GM12878 (cell line): Measurements from ENCODE around the gene SLC12A3. TPM values are rescaled to one million over a fixed set of nuclear protein-coding genes. Genes with fewer than 3 reads are reported as not detected.

Source experiments
- ATAC-seq: fragments of 200-7000 bp; cut with Tn5 transposase; 3 replicates; pipeline ENCODE4 v1.9.1; 2020; ENCODE audit warnings: mild to moderate bottlenecking, moderate library complexity
- BruUV-seq: library from RNA; stranded (reverse); fragments of 400-500 nt; replicated peaks from 2 replicates; lab custom pipeline; 2021; lab: Mats Ljungman, UMichigan
- CTCF ChIA-PET: fragments of 300-600 bp; sonication (Branson Sonifier 250); formaldehyde crosslinking; extraction: SDS; loops from one replicate; lab custom pipeline; 2021; ENCODE audit warnings: inconsistent platforms; lab: Yijun Ruan, JAX
- POLR2A ChIA-PET: fragments of 350-600 bp; formaldehyde crosslinking; extraction: SDS; loops from one replicate; lab custom pipeline; 2021; ENCODE audit warnings: inconsistent platforms; lab: Charles Lee
- RAD21 ChIA-PET: fragments of 300-600 bp; sonication (Branson Sonifier 250); formaldehyde crosslinking; loops from one replicate; lab custom pipeline; 2023; ENCODE audit warnings: antibody characterized with exemption; ENCODE audit not compliant: unreplicated experiment; lab: Charles Lee
- SMC1A ChIA-PET: fragments of 300-600 bp; sonication (Branson Sonifier 250); formaldehyde crosslinking; loops from one replicate; lab custom pipeline; 2023; ENCODE audit not compliant: unreplicated experiment, uncharacterized antibody; lab: Charles Lee
- DNase-seq: peaks from one replicate; pipeline ENCODE4 v3.0.0-alpha.2; 2011; ENCODE audit warnings: low read depth, low spot score
- FAIRE-seq: peaks from 3 replicates; lab custom pipeline; 2011; peaks lifted over from hg19 to GRCh38; lab: Jason Lieb, UNC
- H2AFZ ChIP-seq: 2 replicates; pipeline ENCODE4 v1.6.0; 2011; ENCODE audit warnings: low read depth, low read length, control low read depth; ENCODE audit not compliant: control insufficient read depth
- H3K27ac ChIP-seq: 2 replicates; pipeline ENCODE4 v1.5.1; 2011; ENCODE audit warnings: control low read depth; ENCODE audit not compliant: control insufficient read depth, insufficient read depth
- H3K27me3 ChIP-seq, 2 experiments: replicated peaks in 1 of 2; 2 replicates each; pipeline versions ENCODE4 v1.6.0 to v1.6.1; 2011; ENCODE audit warnings: low read length in 1 of 2; ENCODE audit not compliant: control insufficient read depth in 2 of 2, insufficient read depth in 2 of 2
- H3K36me3 ChIP-seq, 2 experiments: 2 replicates each; pipeline ENCODE4 v1.5.1; 2011; ENCODE audit warnings: low read length in 1 of 2; ENCODE audit not compliant: control insufficient read depth in 2 of 2, insufficient read depth in 2 of 2
- H3K4me1 ChIP-seq: 2 replicates; pipeline ENCODE4 v1.6.1; 2011; ENCODE audit warnings: mild to moderate bottlenecking, low read length, moderate library complexity, mixed read lengths; ENCODE audit not compliant: control insufficient read depth, insufficient read depth
- H3K4me2 ChIP-seq: 2 replicates; pipeline ENCODE4 v1.6.0; 2011; ENCODE audit warnings: control low read depth; ENCODE audit not compliant: control insufficient read depth, insufficient read depth
- H3K4me3 ChIP-seq: fragments of 200-600 bp; sonication (generic); 2 replicates; pipeline ENCODE4 v1.5.1; 2016
- H3K79me2 ChIP-seq: 2 replicates; pipeline ENCODE4 v1.6.0; 2011; ENCODE audit warnings: low read length; ENCODE audit not compliant: control insufficient read depth, insufficient read depth
- H3K9ac ChIP-seq: 2 replicates; pipeline ENCODE4 v1.8.0; 2011; ENCODE audit warnings: low read length, control low read depth, mixed read lengths; ENCODE audit not compliant: control insufficient read depth, insufficient read depth
- H3K9me3 ChIP-seq: replicated peaks from 3 replicates; pipeline ENCODE4 v1.5.1; 2011; ENCODE audit warnings: mild to moderate bottlenecking, low read length; ENCODE audit not compliant: control insufficient read depth, insufficient read depth
- H4K20me1 ChIP-seq: 2 replicates; pipeline ENCODE4 v1.6.0; 2011; ENCODE audit not compliant: control insufficient read depth, insufficient read depth
- BACH1 ChIP-seq: fragments of 450-650 bp; IDR thresholded peaks from 2 replicates; pipeline ENCODE4 v1.6.1; 2017; ENCODE audit warnings: mild to moderate bottlenecking, borderline replicate concordance
- CEBPB ChIP-seq, 2 experiments: fragments of 150-350 bp in 1 of 2; IDR thresholded peaks; 2 replicates each; pipeline ENCODE4 v1.6.1; 2012 to 2014; ENCODE audit warnings: low read depth in 2 of 2, low read length in 2 of 2, borderline replicate concordance in 1 of 2, inconsistent platforms in 1 of 2
- RAD51 ChIP-seq: fragments of 450-650 bp; IDR thresholded peaks from 2 replicates; pipeline ENCODE4 v1.6.1; 2016; ENCODE audit warnings: moderate library complexity, mild to moderate bottlenecking, inconsistent platforms
- REST ChIP-seq: IDR thresholded peaks from 2 replicates; pipeline ENCODE4 v1.6.1; 2012; ENCODE audit warnings: mild to moderate bottlenecking, low read depth, low read length
- ZBED1 ChIP-seq: IDR thresholded peaks from 2 replicates; pipeline ENCODE4 v1.6.1; 2016; ENCODE audit warnings: borderline replicate concordance
- in situ Hi-C: fragments of 300-500 bp; cut with MboI; formaldehyde crosslinking; loops from 9 replicates; pipeline ENCODE4 v1.14.3; 2018; ENCODE audit warnings: mixed read lengths
- intact Hi-C: fragments of 100-400 bp; cut with micrococcal nuclease; formaldehyde crosslinking; loops from one replicate; pipeline ENCODE4 v1.14.2; 2022; ENCODE audit not compliant: unreplicated experiment
- polyA plus RNA-seq, 11 experiments: library from polyadenylated mRNA; depleted of rRNA in 4 of 11; unstranded in 6 of 11; stranded (reverse) in 5 of 11; fragments of >200 nt; fragmentation: Nextera tagmentation in 4 of 11; fragmentation: Illumina TruSeq in 1 of 11; extraction: Ambion mirVana in 4 of 11; extraction: Trizol in 1 of 11; gene quantifications; 1 replicate in 1 of 11; 2 replicates in 10 of 11; pipeline versions ENCODE4 v1.2.1 to v1.2.3, GENCODE V29; 2011 to 2016; ENCODE audit warnings: inconsistent platforms in 2 of 11, missing spikeins in 2 of 11, low read depth in 1 of 11
- total RNA-seq, 4 experiments: library from RNA; depleted of rRNA in 3 of 4; stranded (reverse); fragments of >200 nt in 3 of 4; fragmentation: Illumina TruSeq in 1 of 4; extraction: Trizol in 1 of 4; gene quantifications; 2 replicates each; pipeline versions ENCODE4 v1.2.1 to v1.2.3, GENCODE V29; 2013 to 2021
- TF ChIP-seq, protein P1 (sequence below), 3 experiments: IDR thresholded peaks in 2 of 3; conservative IDR thresholded peaks in 1 of 3; 2 replicates each; pipeline ENCODE4 v1.5.1; 2011; ENCODE audit warnings: low read depth in 3 of 3, low read length in 3 of 3, mild to moderate bottlenecking in 3 of 3, control low read depth in 2 of 3, moderate library complexity in 2 of 3, inconsistent platforms in 1 of 3, mixed read lengths in 1 of 3; ENCODE audit not compliant: control insufficient read depth in 2 of 3, insufficient read depth in 1 of 3; ENCODE audit errors: extremely low read depth in 1 of 3

Gene SLC12A3
- total and polyA plus RNA-seq, 10 of the 15 experiments (the other 5 are each of a cell fraction or from before 2014, with no cell fraction given): 0.05 to 6.3 (median 3.1) TPM

- peaks cover 0 to 4% of the 10 kb centered on the region in 2 experiments; a peak in 2 of 4 replicates for H3K36me3 ChIP-seq
- H2AFZ ChIP-seq: no peak overlapping the region
- in situ Hi-C loops (no loop called here), intact Hi-C loops (no loop called here)
- SMC1A ChIA-PET: interaction anchor here (1.0 to 1.6 kb wide), 4 partner anchors 24 to 87 kb away, joined by 3 to 4 read pairs (median 3); partner anchors contain the start of gene NUP93
- H3K27me3 ChIP-seq: no peaks in the 10 kb centered on the region
- no peaks in the 10 kb centered on the region for H3K79me2 ChIP-seq
- BruUV-seq: no TSS peak
- FAIRE-seq: no peak
- POLR2A ChIA-PET: no interaction called here
- no peak overlapping the region for H3K9ac ChIP-seq
- TF ChIP-seq CEBPB (IDR thresholded peaks at IDR 0.05; ENCODE audit: borderline replicate concordance in 1 of 2, low read depth in 2 of 2, low read length in 2 of 2) (no peak), RAD51 (no peak), BACH1 (no peak), REST (no peak), ZBED1 (no peak)
- TF ChIP-seq, protein P1, sequence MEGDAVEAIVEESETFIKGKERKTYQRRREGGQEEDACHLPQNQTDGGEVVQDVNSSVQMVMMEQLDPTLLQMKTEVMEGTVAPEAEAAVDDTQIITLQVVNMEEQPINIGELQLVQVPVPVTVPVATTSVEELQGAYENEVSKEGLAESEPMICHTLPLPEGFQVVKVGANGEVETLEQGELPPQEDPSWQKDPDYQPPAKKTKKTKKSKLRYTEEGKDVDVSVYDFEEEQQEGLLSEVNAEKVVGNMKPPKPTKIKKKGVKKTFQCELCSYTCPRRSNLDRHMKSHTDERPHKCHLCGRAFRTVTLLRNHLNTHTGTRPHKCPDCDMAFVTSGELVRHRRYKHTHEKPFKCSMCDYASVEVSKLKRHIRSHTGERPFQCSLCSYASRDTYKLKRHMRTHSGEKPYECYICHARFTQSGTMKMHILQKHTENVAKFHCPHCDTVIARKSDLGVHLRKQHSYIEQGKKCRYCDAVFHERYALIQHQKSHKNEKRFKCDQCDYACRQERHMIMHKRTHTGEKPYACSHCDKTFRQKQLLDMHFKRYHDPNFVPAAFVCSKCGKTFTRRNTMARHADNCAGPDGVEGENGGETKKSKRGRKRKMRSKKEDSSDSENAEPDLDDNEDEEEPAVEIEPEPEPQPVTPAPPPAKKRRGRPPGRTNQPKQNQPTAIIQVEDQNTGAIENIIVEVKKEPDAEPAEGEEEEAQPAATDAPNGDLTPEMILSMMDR (IDR thresholded peaks at IDR 0.05 in 2 of 3, conservative IDR thresholded peaks at IDR 0.05 in 1 of 3; ENCODE audit: control insufficient read depth in 2 of 3, extremely low read depth in 1 of 3, insufficient read depth in 1 of 3, low read depth in 3 of 3, low read length in 3 of 3): no peak
- no peak for ATAC-seq
- H3K27ac ChIP-seq: no peak overlapping the region
- RAD21 ChIA-PET: no interaction called here
- H3K4me2 ChIP-seq: no peak overlapping the region
- H3K4me1 ChIP-seq: no peaks in the 10 kb centered on the region
- no peaks in the 10 kb centered on the region for H3K9me3 ChIP-seq
- no peak overlapping the region for H3K4me3 ChIP-seq
- CTCF ChIA-PET: interaction anchor here (1.0 to 2.0 kb wide), 4 partner anchors 13 to 240 kb away, joined by 3 to 8 read pairs (median 4); no protein-coding TSS in a partner anchor
- no peaks in the 10 kb centered on the region for H4K20me1 ChIP-seq
- no peak for DNase-seq
Observed at GRCh38 chr16:56817056-56817455, 48.0 kb upstream of the SLC12A3 start.
